ENCODE results near the gene ALAD. TPM values are rescaled to one million over a fixed set of nuclear protein-coding genes. Genes with fewer than 3 reads are reported as not detected.

ALAD gene
- polyA plus RNA-seq, 1 donor (not counting 4 experiments of a cell fraction or from before 2014, with no cell fraction given), result 9.3 TPM

DNA sequence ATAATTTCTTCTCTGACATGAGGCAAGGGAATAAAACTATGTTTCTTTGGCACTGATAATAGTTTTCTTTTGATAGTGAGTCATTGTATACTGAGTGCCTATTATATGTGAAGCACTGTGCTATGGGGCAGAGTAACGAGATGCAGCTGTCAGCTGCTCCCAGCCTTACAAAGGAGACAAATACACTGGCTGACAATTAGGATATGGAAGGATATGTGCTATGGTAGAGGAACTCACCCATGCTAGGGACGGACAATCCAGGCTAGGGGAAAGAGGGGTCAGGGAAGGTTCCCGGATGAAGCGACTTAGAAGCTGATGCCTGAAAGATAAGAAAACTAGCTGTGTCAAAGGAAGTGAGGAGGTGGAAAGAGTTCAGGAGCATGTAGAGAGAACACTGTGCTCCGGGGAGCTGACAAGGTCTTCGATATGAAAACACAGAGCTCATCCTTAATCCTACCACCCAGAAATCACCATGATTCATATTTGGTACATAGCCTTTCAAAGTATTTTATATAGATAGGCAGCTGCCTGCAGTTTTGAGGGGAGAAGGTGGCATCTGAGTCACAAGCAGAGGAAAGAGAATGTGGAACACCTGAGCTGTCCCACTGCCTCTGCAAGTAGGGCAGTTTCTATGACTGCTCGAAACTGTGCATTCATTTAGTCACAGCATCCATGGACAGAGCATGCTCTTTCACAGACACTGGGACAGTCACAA, 39.6 kb downstream of the ALAD start:
- H3K9ac ChIP-seq (ENCODE audit: control insufficient read depth, extremely low read depth, insufficient read depth, low read length), result no peak overlapping the region
- no peaks in the 10 kb centered on the region for H3K4me1 ChIP-seq (ENCODE audit: control insufficient read depth, extremely low read depth, insufficient read depth, low read length)
- H3K27me3 ChIP-seq (ENCODE audit: control insufficient read depth, extremely low read depth, insufficient read depth, low read length), result no peaks in the 10 kb centered on the region
- no peak for FAIRE-seq
- no peaks in the 10 kb centered on the region for H4K20me1 ChIP-seq (ENCODE audit: control insufficient read depth, extremely low read depth, insufficient read depth, low read length)
- H3K27ac ChIP-seq (ENCODE audit: control insufficient read depth, insufficient read depth, low read length), result no peak overlapping the region
- H3K36me3 ChIP-seq (ENCODE audit: control insufficient read depth in 2 of 2, extremely low read depth in 1 of 2, insufficient read depth in 2 of 2, low read length in 2 of 2), result no peaks in the 10 kb centered on the region
- H3K4me3 ChIP-seq (ENCODE audit: control insufficient read depth in 2 of 3, extremely low read depth in 1 of 3, insufficient read depth in 2 of 3, low read depth in 1 of 3, low read length in 3 of 3), result no peak overlapping the region
- TF ChIP-seq, protein P1, sequence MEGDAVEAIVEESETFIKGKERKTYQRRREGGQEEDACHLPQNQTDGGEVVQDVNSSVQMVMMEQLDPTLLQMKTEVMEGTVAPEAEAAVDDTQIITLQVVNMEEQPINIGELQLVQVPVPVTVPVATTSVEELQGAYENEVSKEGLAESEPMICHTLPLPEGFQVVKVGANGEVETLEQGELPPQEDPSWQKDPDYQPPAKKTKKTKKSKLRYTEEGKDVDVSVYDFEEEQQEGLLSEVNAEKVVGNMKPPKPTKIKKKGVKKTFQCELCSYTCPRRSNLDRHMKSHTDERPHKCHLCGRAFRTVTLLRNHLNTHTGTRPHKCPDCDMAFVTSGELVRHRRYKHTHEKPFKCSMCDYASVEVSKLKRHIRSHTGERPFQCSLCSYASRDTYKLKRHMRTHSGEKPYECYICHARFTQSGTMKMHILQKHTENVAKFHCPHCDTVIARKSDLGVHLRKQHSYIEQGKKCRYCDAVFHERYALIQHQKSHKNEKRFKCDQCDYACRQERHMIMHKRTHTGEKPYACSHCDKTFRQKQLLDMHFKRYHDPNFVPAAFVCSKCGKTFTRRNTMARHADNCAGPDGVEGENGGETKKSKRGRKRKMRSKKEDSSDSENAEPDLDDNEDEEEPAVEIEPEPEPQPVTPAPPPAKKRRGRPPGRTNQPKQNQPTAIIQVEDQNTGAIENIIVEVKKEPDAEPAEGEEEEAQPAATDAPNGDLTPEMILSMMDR (optimal IDR thresholded peaks at IDR 0.05 in 1 of 3, IDR thresholded peaks at IDR 0.05 in 1 of 3, conservative IDR thresholded peaks at IDR 0.05 in 1 of 3; ENCODE audit: extremely low read depth in 1 of 3, insufficient read depth in 2 of 3, low read length in 3 of 3), result no peak
- no peak for TF ChIP-seq EZH2 (IDR thresholded peaks at IDR 0.05; ENCODE audit: low read length)
- DNase-seq (ENCODE audit: low read depth, low spot score), result no peak
- no peaks in the 10 kb centered on the region for H3K9me3 ChIP-seq (ENCODE audit: control insufficient read depth, low read depth, low read length)
- H3K4me2 ChIP-seq (ENCODE audit: control insufficient read depth, extremely low read depth, insufficient read depth, low read depth, low read length), result no peak overlapping the region
- no peaks in the 10 kb centered on the region for H3K79me2 ChIP-seq (ENCODE audit: control insufficient read depth, insufficient read depth, low read length)
- H3K9me1 ChIP-seq (ENCODE audit: control insufficient read depth, extremely low read depth, insufficient read depth, low read length), result no peaks in the 10 kb centered on the region
- dilution Hi-C loops (cut with MboI; ENCODE audit: extremely low pct_ligation_motif_present, low sequenced_read_pairs), result no loop called here
- no peak overlapping the region for H2AFZ ChIP-seq (ENCODE audit: control insufficient read depth, low read length)

DNA sequence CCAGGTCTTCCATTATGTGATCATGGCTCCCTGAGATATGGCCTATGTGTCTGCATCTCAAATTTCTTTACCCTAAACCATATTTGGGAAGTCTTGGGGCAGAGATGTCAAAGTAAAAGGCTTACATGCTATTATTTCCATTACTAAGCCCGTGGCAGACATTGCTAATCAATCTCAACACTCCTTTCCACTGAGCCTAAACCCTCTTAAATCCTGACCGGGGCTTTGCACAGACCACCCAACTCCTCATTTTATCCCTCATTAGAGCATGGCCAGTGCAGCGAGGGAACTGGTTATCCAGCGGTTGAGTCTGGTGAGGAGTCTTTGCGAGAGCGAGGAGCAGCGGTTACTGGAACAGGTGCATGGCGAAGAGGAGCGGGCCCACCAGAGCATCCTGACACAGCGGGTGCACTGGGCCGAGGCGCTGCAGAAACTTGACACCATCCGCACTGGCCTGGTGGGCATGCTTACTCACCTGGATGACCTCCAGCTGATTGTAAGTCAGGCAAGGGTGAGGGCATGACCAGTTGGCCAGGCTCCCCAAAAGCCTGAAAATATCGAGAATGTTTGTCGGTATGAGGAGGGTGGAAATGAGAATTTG, 40.7 kb downstream of the ALAD start:
- Histone ChIP-seq H3K4me3 (ENCODE audit: control insufficient read depth in 2 of 3, extremely low read depth in 1 of 3, insufficient read depth in 2 of 3, low read depth in 1 of 3, low read length in 3 of 3) (no peak overlapping the region), H3K4me2 (ENCODE audit: control insufficient read depth, extremely low read depth, insufficient read depth, low read depth, low read length) (no peak overlapping the region), H3K27me3 (ENCODE audit: control insufficient read depth, extremely low read depth, insufficient read depth, low read length) (no peaks in the 10 kb centered on the region), H3K9ac (ENCODE audit: control insufficient read depth, extremely low read depth, insufficient read depth, low read length) (no peak overlapping the region), H3K79me2 (ENCODE audit: control insufficient read depth, insufficient read depth, low read length) (no peaks in the 10 kb centered on the region), H4K20me1 (ENCODE audit: control insufficient read depth, extremely low read depth, insufficient read depth, low read length) (no peaks in the 10 kb centered on the region), H3K4me1 (ENCODE audit: control insufficient read depth, extremely low read depth, insufficient read depth, low read length) (no peaks in the 10 kb centered on the region), H2AFZ (ENCODE audit: control insufficient read depth, low read length) (no peak overlapping the region), H3K9me1 (ENCODE audit: control insufficient read depth, extremely low read depth, insufficient read depth, low read length) (no peaks in the 10 kb centered on the region), H3K9me3 (ENCODE audit: control insufficient read depth, low read depth, low read length) (no peaks in the 10 kb centered on the region), H3K27ac (ENCODE audit: control insufficient read depth, insufficient read depth, low read length) (no peak overlapping the region), H3K36me3 (ENCODE audit: control insufficient read depth in 2 of 2, extremely low read depth in 1 of 2, insufficient read depth in 2 of 2, low read length in 2 of 2) (no peaks in the 10 kb centered on the region)
- FAIRE-seq (no peak), DNase-seq (ENCODE audit: low read depth, low spot score) (no peak)
- no peak for TF ChIP-seq EZH2 (IDR thresholded peaks at IDR 0.05; ENCODE audit: low read length)
- TF ChIP-seq, protein P1 (optimal IDR thresholded peaks at IDR 0.05 in 1 of 3, IDR thresholded peaks at IDR 0.05 in 1 of 3, conservative IDR thresholded peaks at IDR 0.05 in 1 of 3; ENCODE audit: extremely low read depth in 1 of 3, insufficient read depth in 2 of 3, low read length in 3 of 3), result no peak
- dilution Hi-C loops (cut with MboI; ENCODE audit: extremely low pct_ligation_motif_present, low sequenced_read_pairs), result no loop called here
